NT2/D1 (cell line): ENCODE measurements around the gene RRP15.

Experiments
- YY1 ChIP-seq: IDR thresholded peaks from 2 replicates; pipeline ENCODE4 v1.6.1; 2011; ENCODE audit not compliant: insufficient read length, insufficient read depth
- ZNF274 ChIP-seq: IDR thresholded peaks from 2 replicates; pipeline ENCODE4 v1.6.1; 2011; ENCODE audit warnings: mild to moderate bottlenecking, low read depth, low read length

DNA sequence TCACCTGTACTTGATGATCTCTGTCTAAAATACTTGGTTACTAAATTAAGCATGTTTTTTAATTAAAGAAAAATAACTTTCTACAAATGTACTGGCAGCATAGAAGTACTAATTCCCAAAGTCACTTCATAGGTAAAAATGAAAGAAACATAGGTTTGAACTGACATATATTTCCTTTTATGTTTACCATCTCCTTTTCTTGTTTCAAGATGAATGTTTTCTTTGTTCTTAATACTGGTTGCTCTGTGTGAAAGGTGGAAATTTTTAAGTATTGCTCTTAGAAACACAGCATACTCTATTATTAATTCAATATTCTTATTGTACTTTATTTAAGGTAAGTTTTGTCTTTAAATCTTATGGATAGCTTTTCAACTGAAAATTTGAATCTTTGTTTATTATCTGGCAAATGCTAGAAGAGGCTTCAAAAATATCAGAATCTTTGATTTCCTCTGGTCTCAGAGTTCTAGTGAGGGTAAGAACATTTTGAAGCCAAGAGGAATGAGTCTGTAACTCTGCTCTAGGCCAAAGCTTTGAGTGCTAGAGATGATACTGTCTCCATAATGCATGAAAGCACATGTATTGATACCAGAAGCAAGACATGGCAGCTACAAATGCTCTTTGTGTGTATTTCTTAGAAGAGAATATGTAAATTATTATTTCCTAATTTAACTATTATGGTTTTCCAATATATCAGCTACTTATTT, 18.2 kb downstream of the RRP15 start:
- no peak for TF ChIP-seq ZNF274
- TF ChIP-seq YY1: no peak
